Stimulated activated CD8-positive, alpha-beta memory T cell treated with anti-CD3 and anti-CD28 coated beads, Interleukin-4, amount 100 ng/mL, for 4 hours (primary cell): ENCODE measurements around the gene RTRAF.

ENCODE experiments used
- DNase-seq, 2 donors: peaks; one replicate each; pipeline ENCODE4 v3.0.0-alpha.2; 2020; ENCODE audit warnings: low read depth in 2 of 2, low spot score in 1 of 2

RTRAF gene

GRCh38 chr14:52020161-52020714, 30.9 kb downstream of the RTRAF start:
- no peak for DNase-seq

- DNase-seq, result no peak
Measured at GRCh38 chr14:52020866-52021717, 31.7 kb downstream of the RTRAF start.

DNA sequence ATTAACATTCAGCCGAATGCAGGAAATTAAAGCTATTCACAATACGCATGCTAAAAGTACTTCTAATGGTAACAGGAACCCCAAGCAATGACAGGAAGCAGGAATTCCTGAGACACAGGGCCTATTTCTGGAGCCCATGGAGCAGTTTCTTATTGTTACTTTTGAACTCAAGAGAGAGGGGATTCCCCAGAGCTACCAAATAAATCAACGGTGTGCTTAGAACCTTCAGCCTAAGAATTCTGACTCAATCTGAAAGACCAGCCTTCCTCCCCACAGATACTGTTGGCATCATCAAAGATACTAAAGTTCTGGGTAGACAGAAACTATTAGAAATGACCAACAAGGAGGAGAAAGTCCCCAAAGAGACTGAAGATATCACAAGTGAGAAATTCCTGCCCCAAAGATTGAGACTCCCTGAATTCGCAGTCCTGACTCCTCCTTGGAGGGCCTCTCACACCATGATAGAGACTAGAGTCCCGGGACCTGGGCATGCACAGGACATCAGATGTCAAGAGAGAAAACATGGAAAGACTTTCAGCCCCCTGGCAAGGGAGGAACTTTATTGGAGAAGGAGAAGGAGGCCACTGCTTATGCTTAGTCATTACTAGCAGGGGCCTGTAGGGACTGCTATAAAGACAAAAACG, 32.7 kb downstream of the RTRAF start:
- DNase-seq, result no peak

GRCh38 chr14:52023518-52023917, 34.2 kb downstream of the RTRAF start:
- DNase-seq, result no peak

DNA sequence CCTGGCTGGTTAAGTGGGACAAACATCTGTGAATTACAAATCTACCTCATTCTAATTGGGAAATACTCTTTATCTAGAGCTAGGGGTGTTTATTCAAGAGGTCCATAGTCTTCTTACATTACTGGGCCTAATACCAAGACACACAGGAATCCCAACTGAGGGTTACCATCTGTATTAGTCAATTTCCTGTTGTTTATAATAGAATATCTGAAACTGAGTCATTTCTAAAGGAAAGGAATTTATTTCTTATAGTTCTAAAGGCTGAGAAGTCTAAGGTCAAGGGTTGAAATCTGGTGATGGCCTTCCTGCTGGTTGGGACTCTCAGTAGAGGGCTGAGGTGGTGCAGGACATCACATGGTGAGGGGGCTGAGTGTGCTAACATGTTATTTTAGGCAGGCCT, 36.0 kb downstream of the RTRAF start:
- no peak for DNase-seq

GRCh38 chr14:52026017-52026660, 36.8 kb downstream of the RTRAF start:
- no peak for DNase-seq

GRCh38 chr14:52026901-52027300, 37.6 kb downstream of the RTRAF start:
- DNase-seq, result no peak

GRCh38 chr14:52029881-52030280, 40.5 kb downstream of the RTRAF start:
- DNase-seq, result no peak

GRCh38 chr14:52031781-52032180, 42.4 kb downstream of the RTRAF start:
- no peak for DNase-seq

DNA sequence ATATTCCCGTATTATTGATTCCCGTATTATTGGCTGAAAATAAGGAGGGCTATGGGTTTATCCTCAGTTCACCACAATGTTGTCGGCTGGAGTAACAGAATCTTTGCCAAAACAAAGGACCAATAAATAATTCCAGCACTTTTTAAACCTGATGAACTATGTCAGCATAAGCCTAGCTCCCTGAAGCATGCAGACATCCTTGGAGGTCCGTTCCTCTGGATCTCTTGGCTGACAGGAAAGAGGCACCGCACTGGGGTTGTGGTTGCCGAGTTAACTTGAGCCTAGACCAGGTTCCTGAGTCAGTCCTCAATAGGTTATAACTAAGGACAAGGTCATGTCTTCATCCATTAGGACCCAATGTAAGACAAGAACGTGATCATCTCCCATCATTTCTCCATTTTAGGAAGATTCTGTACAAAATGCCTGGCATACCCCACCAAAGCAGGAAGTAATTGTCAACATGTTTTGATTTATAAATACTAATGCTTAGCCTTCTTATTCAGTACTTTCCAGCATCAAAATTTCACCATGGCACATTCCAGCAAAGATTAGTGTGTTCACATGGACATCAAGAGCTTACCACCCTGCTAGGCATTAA, 43.0 kb downstream of the RTRAF start:
- no peak for DNase-seq

GRCh38 chr14:52033101-52033642, 43.8 kb downstream of the RTRAF start:
- DNase-seq, result no peak

- DNase-seq, result no peak
Measured at GRCh38 chr14:52039124-52039815, 49.9 kb downstream of the RTRAF start.

- no peak for DNase-seq
Measured at GRCh38 chr14:52040598-52040997, 51.3 kb downstream of the RTRAF start.

DNA sequence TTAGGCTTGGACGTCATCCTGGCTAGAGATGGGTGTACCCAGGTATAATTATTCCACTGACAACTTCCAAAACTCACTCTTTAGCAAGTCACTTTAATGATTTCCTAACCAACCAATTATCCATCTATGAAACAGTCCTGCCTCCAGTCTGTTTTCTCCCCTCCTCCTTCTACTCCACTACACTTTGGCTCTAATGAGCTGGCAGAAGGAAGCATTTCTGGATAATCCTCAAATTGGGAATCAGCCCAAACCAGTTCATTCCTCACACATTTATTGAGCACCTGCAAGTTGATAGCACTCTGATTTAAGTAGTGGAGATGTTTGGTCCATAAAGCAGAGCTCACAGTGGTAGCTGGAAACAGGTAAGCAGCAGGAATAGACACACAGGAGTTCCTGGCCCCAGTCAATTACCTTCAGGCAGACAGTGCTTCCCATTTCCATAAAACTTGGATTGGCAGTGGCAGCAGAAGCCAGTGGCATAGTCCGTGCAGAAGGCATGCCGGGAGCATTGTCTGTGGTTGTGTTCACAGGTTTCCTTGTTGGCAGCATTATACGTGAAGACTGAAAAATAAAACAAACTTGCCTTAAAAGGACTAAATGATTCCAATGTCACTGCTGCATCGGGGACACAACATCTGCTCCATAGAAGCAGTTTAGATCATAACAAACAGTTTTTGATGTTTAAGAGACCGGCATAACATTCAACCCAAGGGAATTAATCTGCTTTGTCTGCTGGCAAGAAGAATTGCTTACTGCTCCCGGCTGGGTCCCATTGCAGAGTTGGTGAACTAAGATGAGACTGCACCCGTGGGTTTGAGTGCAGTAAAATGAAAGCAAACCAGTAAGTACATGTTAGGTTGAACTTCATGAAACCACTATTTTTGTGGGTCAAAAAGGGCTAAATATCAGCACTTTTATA, 53.3 kb downstream of the RTRAF start:
- DNase-seq, result no peak

DNA sequence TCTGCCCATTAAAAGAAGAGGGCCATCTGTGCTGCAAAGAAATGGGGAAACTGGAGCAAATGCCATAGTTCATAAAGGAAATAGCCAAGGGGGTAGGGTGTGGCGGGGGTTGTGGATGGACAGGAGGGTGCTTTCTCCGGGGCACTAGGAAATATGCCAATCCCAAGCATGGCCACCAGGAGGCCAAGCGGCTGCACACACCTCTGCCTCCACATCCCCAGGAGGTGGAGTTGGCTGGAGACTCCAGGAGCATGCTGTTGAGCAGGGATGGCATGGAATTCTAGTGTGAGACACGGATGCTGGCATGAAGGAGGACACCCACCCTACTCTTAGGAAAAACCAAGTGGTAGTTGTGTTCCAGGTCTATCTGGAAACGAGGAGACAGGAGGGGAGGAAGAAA, 54.3 kb downstream of the RTRAF start:
- DNase-seq, result no peak

DNA sequence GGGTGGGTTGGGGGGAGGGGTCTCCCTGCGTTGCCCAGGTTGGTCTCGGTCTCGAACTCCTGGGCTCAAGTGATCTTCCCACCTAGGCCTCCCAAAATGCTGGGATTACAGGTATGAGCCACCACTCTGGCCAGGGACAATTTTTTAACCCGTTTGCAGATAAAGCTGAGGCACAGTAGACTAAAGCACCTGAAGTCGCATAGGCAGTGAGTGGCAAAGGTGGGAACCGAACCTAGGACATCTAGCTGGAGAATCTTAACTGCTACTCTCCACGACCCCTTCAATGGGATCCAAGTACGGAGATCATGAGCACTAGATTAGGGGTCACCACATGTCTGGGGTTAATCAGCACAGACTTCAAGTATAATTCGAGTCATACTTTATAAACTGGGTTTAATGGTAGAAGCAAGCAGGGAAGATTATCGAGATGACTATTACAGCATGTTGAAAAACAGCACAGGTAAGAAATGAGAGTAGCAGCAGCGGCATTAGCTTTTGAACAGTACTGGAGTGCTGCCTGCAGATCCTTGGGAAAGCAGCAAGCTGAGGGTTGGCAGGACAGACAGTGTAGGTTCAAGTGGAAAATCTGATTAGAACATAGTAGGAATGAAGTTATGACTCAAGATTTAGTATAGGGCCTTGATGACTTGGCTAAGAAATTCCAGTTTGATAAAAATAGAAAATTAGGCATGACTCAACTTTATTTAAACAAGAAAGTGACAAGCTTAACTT, 55.6 kb downstream of the RTRAF start:
- DNase-seq, result no peak

GRCh38 chr14:52046376-52046917, 57.1 kb downstream of the RTRAF start:
- DNase-seq, result no peak

GRCh38 chr14:52048116-52048515, 58.8 kb downstream of the RTRAF start:
- DNase-seq, result no peak
